ENCODE measurements around the gene CHD2.

DNA sequence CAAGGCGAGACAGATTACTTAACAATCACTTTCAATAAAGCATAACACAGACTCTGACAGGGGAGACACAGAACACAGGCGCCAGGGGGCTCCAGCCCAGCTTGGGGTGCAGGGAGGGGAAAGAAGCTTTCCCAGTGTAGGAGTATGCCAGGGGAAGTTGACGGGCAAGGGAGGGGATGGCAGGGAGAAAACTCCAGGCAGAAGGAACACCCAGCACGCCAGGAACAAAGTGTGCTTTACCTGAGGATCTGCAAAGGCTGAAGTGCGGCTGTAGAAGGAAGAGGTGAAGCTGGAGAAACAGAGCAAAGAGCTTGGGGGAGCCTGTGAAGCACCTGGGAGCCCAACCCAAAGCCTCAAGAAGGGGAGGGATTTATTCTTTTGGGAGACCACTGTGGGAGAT, 176.8 kb downstream of the CHD2 start:
- no peak for TF ChIP-seq TAF1 (IDR thresholded peaks at IDR 0.05; ENCODE audit: borderline replicate concordance, insufficient read depth, low read length)
- TF ChIP-seq POLR2AphosphoS5 (IDR thresholded peaks at IDR 0.05; ENCODE audit: low read depth, low read length): no peak
- TF ChIP-seq, protein P1, sequence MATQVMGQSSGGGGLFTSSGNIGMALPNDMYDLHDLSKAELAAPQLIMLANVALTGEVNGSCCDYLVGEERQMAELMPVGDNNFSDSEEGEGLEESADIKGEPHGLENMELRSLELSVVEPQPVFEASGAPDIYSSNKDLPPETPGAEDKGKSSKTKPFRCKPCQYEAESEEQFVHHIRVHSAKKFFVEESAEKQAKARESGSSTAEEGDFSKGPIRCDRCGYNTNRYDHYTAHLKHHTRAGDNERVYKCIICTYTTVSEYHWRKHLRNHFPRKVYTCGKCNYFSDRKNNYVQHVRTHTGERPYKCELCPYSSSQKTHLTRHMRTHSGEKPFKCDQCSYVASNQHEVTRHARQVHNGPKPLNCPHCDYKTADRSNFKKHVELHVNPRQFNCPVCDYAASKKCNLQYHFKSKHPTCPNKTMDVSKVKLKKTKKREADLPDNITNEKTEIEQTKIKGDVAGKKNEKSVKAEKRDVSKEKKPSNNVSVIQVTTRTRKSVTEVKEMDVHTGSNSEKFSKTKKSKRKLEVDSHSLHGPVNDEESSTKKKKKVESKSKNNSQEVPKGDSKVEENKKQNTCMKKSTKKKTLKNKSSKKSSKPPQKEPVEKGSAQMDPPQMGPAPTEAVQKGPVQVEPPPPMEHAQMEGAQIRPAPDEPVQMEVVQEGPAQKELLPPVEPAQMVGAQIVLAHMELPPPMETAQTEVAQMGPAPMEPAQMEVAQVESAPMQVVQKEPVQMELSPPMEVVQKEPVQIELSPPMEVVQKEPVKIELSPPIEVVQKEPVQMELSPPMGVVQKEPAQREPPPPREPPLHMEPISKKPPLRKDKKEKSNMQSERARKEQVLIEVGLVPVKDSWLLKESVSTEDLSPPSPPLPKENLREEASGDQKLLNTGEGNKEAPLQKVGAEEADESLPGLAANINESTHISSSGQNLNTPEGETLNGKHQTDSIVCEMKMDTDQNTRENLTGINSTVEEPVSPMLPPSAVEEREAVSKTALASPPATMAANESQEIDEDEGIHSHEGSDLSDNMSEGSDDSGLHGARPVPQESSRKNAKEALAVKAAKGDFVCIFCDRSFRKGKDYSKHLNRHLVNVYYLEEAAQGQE (IDR thresholded peaks at IDR 0.05; ENCODE audit: insufficient read depth in 1 of 2, low read depth in 2 of 2, low read length in 2 of 2): no peak
- TF ChIP-seq SIN3A (IDR thresholded peaks at IDR 0.05; ENCODE audit: borderline replicate concordance, insufficient read depth, low read length): no peak

Data from PFSK-1 (cell line).